Stomach (tissue), 9 donors: ENCODE measurements around the gene MARK1. TPM values are rescaled to one million over a fixed set of nuclear protein-coding genes. Genes with fewer than 3 reads are reported as not detected.

Source experiments
- DNase-seq, 2 donors: peaks; one replicate each; pipeline versions ENCODE4 v3.0.0 to v3.0.0-alpha.2; 2013 to 2019
- H3K27ac ChIP-seq, 5 donors: fragments of 200-600 bp in 4 of 5; sonication (generic) in 4 of 5; one replicate each; pipeline ENCODE4 v1.5.1; 2013 to 2019; ENCODE audit warnings: mild to moderate bottlenecking in 1 of 5, moderate library complexity in 1 of 5
- H3K27me3 ChIP-seq, 3 donors: fragments of 200-600 bp; sonication (generic); one replicate each; pipeline ENCODE4 v1.5.1; 2017 to 2019; ENCODE audit warnings: mixed run types in 1 of 3
- H3K36me3 ChIP-seq, 4 donors: fragments of 200-600 bp; sonication (generic); 1 replicate in 3 of 4; 2 replicates in 1 of 4; pipeline ENCODE4 v1.5.1; 2016 to 2019
- H3K4me1 ChIP-seq, 4 donors: fragments of 200-600 bp; sonication (generic); one replicate each; pipeline ENCODE4 v1.5.1; 2016 to 2019
- H3K4me3 ChIP-seq, 4 donors: fragments of 200-600 bp; sonication (generic) in 3 of 4; one replicate each; pipeline ENCODE4 v1.5.1; 2016 to 2019; ENCODE audit warnings: mild to moderate bottlenecking in 1 of 4
- H3K9me3 ChIP-seq, 4 donors: fragments of 200-600 bp; sonication (generic); one replicate each; pipeline ENCODE4 v1.5.1; 2016 to 2019
- CTCF ChIP-seq, 7 experiments: fragments of 450-650 bp in 4 of 7; fragments of 200-600 bp in 3 of 7; sonication (generic) in 3 of 7; IDR thresholded peaks; one replicate each; pipeline ENCODE4 v1.5.1; 2016 to 2019; ENCODE audit warnings: antibody characterized with exemption in 7 of 7, control low read depth in 2 of 7, mild to moderate bottlenecking in 1 of 7
- EP300 ChIP-seq: sonication (generic); formaldehyde crosslinking; IDR thresholded peaks from one replicate; pipeline ENCODE4 v1.6.1; 2017; ENCODE audit warnings: antibody characterized with exemption
- POLR2A ChIP-seq, 4 donors: fragments of 450-650 bp; IDR thresholded peaks; one replicate each; pipeline ENCODE4 v1.6.1; 2016; ENCODE audit warnings: antibody characterized with exemption in 4 of 4, control low read depth in 2 of 4, mild to moderate bottlenecking in 1 of 4, moderate library complexity in 1 of 4
- POLR2AphosphoS5 ChIP-seq, 3 donors: sonication (generic); formaldehyde crosslinking; IDR thresholded peaks; one replicate each; pipeline ENCODE4 v1.6.1; 2016; ENCODE audit warnings: antibody characterized with exemption in 3 of 3
- WGBS, 5 donors: extraction: QIAGEN DNeasy Blood & Tissue Kit in 3 of 5; methylation state at CpG; one replicate each; pipeline versions ENCODE4 v1.1.5 to v1.1.7; 2013 to 2018; 5-methylcytosine and 5-hydroxymethylcytosine counted together
- intact Hi-C: fragments of 100-400 bp; cut with DNase I; formaldehyde crosslinking; loops from one replicate; pipeline ENCODE4 v1.15.1; 2023; ENCODE audit warnings: low total_unique reads
- polyA plus RNA-seq, 3 donors: library from polyadenylated mRNA; stranded (reverse); fragments of 200-250 nt; gene quantifications; one replicate each; pipeline ENCODE4 v1.2.3, GENCODE V29; 2013
- total RNA-seq, 5 donors: library from RNA; depleted of rRNA; stranded (reverse); fragments of >200 nt; gene quantifications; one replicate each; pipeline versions ENCODE4 v1.1.0 to v1.2.3, GENCODE V29; 2014 to 2016
- donor health status: healthy with polysubstance abuse.
- donor health status: Bipolar disorder and iron deficiency.
- donor health status: healthy.

Gene MARK1
- total and polyA plus RNA-seq, 8 donors, result 1.7 to 12.7 (median 3.2) TPM; not detected in 1

DNA sequence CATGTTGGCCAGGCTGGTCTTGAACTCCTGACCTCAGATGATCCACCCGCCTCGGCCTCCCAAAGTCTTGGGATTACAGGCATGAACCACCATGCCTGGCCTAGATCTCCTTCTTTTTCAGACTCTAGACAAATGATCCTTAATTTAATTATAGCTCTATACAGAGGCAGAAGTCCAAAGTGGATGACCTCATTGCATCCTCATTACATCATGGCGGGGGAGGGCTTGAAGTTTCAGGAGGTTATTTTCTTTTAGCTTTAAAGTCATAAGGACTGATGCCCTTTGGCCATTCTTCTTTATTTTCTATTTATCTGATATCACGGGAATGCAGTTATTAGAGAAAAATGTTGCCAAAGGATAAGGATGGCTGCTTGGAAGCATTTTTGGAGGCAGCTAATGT lies 14.1 kb upstream of the MARK1 start:
- Histone ChIP-seq H3K4me3 (no peak overlapping the region), H3K27me3 (peaks cover 0 to 15% (median 0%) of the 10 kb centered on the region in 3 donors), H3K4me1 (no peaks in the 10 kb centered on the region), H3K9me3 (no peaks in the 10 kb centered on the region), H3K36me3 (no peaks in the 10 kb centered on the region), H3K27ac (no peak overlapping the region)
- TF ChIP-seq EP300, result no peak
- no peak for TF ChIP-seq CTCF (IDR thresholded peaks at IDR 0.05)
- TF ChIP-seq POLR2A (IDR thresholded peaks at IDR 0.05), result no peak
- TF ChIP-seq POLR2AphosphoS5 (IDR thresholded peaks at IDR 0.05), result no peak
- DNase-seq, result no peak
- WGBS, 5 donors, result 81 to 93% (median 89%) methylated on average over 4 of the region's 4 CpGs
- intact Hi-C loops, result no loop called here

DNA sequence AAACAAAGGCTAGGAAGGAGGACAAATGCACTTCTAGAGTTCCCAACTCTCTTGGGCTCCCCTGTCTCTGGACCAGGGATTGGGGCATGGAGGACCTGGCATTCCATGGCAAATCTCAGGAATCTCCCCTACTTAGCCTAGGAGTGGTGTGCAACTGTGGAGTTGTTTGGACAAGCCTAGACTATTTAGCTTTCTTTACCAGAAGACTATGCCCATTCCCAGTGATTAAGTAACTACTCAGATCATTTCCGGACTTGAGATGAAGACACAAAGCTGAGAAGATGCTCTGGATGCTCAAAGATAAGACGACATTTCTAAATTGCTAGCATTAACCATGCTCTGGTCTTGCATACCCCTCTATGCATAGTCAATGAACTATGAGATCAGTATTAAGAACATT lies 13.7 kb upstream of the MARK1 start:
- intact Hi-C loops, result no loop called here
- peaks cover 0 to 15% (median 0%) of the 10 kb centered on the region in 3 donors for H3K27me3 ChIP-seq
- H3K27ac ChIP-seq, result no peak overlapping the region
- no peak for DNase-seq
- no peaks in the 10 kb centered on the region for H3K9me3 ChIP-seq
- H3K36me3 ChIP-seq, result no peaks in the 10 kb centered on the region
- no peak overlapping the region for H3K4me3 ChIP-seq
- WGBS, 5 donors, result 86 to 97% (median 94%) methylated on average over 2 of the region's 2 CpGs
- TF ChIP-seq POLR2AphosphoS5 (IDR thresholded peaks at IDR 0.05), result no peak
- TF ChIP-seq POLR2A (IDR thresholded peaks at IDR 0.05), result no peak
- TF ChIP-seq EP300, result no peak
- TF ChIP-seq CTCF (IDR thresholded peaks at IDR 0.05), result no peak
- no peaks in the 10 kb centered on the region for H3K4me1 ChIP-seq

DNA sequence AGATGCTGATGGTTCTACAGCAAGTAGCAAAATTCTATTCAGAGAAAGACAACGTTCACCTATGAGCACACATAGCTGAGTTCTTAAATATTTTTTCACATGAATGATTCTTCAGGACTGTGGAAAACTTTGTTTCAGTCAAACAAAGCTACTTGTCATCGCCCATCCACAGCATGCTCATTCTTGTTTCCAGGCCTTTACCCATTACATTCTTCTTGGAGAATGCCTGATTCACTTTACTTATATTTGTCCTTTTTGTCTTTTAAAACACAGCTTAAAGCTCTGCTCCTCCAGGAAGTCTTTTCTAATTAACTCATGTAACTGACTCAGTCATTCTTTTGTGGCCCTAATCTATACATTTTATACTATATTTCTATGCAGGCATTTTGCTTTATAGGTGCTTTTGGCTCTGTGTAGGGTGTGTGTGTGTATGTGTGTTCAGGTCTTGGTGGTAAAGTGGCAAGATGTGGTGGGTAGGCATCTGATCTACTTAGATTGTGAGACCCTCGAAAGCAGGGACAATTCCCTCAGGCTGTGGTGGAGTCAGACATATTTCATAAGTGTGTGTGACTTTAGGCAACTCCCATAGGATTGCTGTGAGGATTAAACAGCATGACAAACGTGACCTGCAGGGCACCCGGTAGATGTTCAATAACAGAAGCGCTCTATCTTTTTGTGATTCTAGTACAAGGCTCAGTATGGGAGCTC lies 11.8 kb upstream of the MARK1 start:
- TF ChIP-seq CTCF (IDR thresholded peaks at IDR 0.05) (no peak), POLR2A (IDR thresholded peaks at IDR 0.05) (no peak), EP300 (no peak), POLR2AphosphoS5 (IDR thresholded peaks at IDR 0.05) (no peak)
- WGBS, 5 donors, result 70 to 87% (median 82%) methylated on average over 6 of the region's 6 CpGs
- H3K4me3 ChIP-seq, result no peak overlapping the region
- no peaks in the 10 kb centered on the region for H3K36me3 ChIP-seq
- intact Hi-C loops, result no loop called here
- no peaks in the 10 kb centered on the region for H3K9me3 ChIP-seq
- H3K27ac ChIP-seq, result no peak overlapping the region
- no peaks in the 10 kb centered on the region for H3K4me1 ChIP-seq
- peaks cover 0 to 18% (median 0%) of the 10 kb centered on the region in 3 donors for H3K27me3 ChIP-seq
- no peak for DNase-seq

GRCh38 chr1:220516722-220517042 lies 11.3 kb upstream of the MARK1 start:
- Histone ChIP-seq H3K27me3 (peaks cover 0 to 19% (median 0%) of the 10 kb centered on the region in 3 donors), H3K4me1 (no peaks in the 10 kb centered on the region), H3K9me3 (no peaks in the 10 kb centered on the region), H3K4me3 (no peak overlapping the region), H3K36me3 (no peaks in the 10 kb centered on the region), H3K27ac (no peak overlapping the region)
- DNase-seq, result no peak
- intact Hi-C loops, result no loop called here
- WGBS, 5 donors, result 70 to 88% (median 87%) methylated on average over 2 of the region's 2 CpGs
- TF ChIP-seq CTCF (IDR thresholded peaks at IDR 0.05) (no peak), EP300 (no peak), POLR2AphosphoS5 (IDR thresholded peaks at IDR 0.05) (no peak), POLR2A (IDR thresholded peaks at IDR 0.05) (no peak)
